Vagina (tissue), 2 donors: ENCODE results near the gene NOL6. TPM values are rescaled to one million over a fixed set of nuclear protein-coding genes. Genes with fewer than 3 reads are reported as not detected.
"Not testable (repeated sequence)": the region's sequence is repeated elsewhere in the genome, so short reads cannot be mapped to it uniquely, and the experiment has no call there.

ENCODE experiments used
- DNase-seq, 2 donors: peaks; one replicate each; pipeline ENCODE4 v3.0.0-alpha.2; 2017; ENCODE audit errors: extremely low spot score in 2 of 2
- H3K27ac ChIP-seq: fragments of 200-600 bp; sonication (generic); one replicate; pipeline ENCODE4 v1.5.1; 2019
- H3K27me3 ChIP-seq: fragments of 200-600 bp; sonication (generic); one replicate; pipeline ENCODE4 v1.5.1; 2019
- H3K36me3 ChIP-seq, 2 donors: fragments of 200-600 bp; sonication (generic); one replicate each; pipeline ENCODE4 v1.5.1; 2017 to 2019
- H3K4me1 ChIP-seq: fragments of 200-600 bp; sonication (generic); one replicate; pipeline ENCODE4 v1.5.1; 2019
- H3K4me3 ChIP-seq, 2 donors: fragments of 200-600 bp; sonication (generic); 1 replicate in 1 of 2; 2 replicates in 1 of 2; pipeline ENCODE4 v1.5.1; 2016 to 2019
- H3K9me3 ChIP-seq: fragments of 200-600 bp; sonication (generic); one replicate; pipeline ENCODE4 v1.5.1; 2019
- CTCF ChIP-seq, 3 experiments: fragments of 450-650 bp in 2 of 3; fragments of 200-600 bp in 1 of 3; sonication (generic) in 1 of 3; IDR thresholded peaks; one replicate each; pipeline ENCODE4 v1.5.1; 2017 to 2019; ENCODE audit warnings: antibody characterized with exemption in 3 of 3, mild to moderate bottlenecking in 2 of 3, moderate library complexity in 2 of 3
- POLR2A ChIP-seq, 2 donors: fragments of 450-650 bp; IDR thresholded peaks; one replicate each; pipeline ENCODE4 v1.6.1; 2017; ENCODE audit warnings: antibody characterized with exemption in 2 of 2, mild to moderate bottlenecking in 2 of 2, moderate library complexity in 2 of 2
- POLR2AphosphoS5 ChIP-seq, 2 donors: sonication (generic); formaldehyde crosslinking; IDR thresholded peaks; one replicate each; pipeline ENCODE4 v1.9.0; 2017; ENCODE audit warnings: antibody characterized with exemption in 2 of 2, mild to moderate bottlenecking in 2 of 2, low read depth in 1 of 2; ENCODE audit not compliant: insufficient read depth in 1 of 2
- intact Hi-C: fragments of 100-400 bp; cut with DNase I; formaldehyde crosslinking; loops from one replicate; pipeline ENCODE4 v1.15.1; 2023
- total RNA-seq: library from RNA; depleted of rRNA; stranded (reverse); fragments of >200 nt; gene quantifications from one replicate; pipeline ENCODE4 v1.2.3, GENCODE V29; 2016

Gene NOL6
- total RNA-seq, 1 donor from 2014 or later, result 25.3 TPM

GRCh38 chr9:33460854-33461253 lies 12.9 kb downstream of the NOL6 start:
- no peak overlapping the region for H3K4me3 ChIP-seq
- peaks cover 0 to 37% of the 10 kb centered on the region in 2 donors for H3K36me3 ChIP-seq
- H3K4me1 ChIP-seq, result peaks cover 29% of the 10 kb centered on the region
- no peaks in the 10 kb centered on the region for H3K9me3 ChIP-seq
- intact Hi-C loops, result no loop called here
- no peaks in the 10 kb centered on the region for H3K27me3 ChIP-seq
- H3K27ac ChIP-seq, result peak overlapping the region; percentile 36
- no peak for TF ChIP-seq POLR2A (IDR thresholded peaks at IDR 0.05)
- no peak for TF ChIP-seq CTCF (IDR thresholded peaks at IDR 0.05)
- no peak for TF ChIP-seq POLR2AphosphoS5 (IDR thresholded peaks at IDR 0.05; ENCODE audit: insufficient read depth in 1 of 2, low read depth in 1 of 2)
- no peak for DNase-seq

- Histone ChIP-seq H3K36me3 (peaks cover 0 to 21% of the 10 kb centered on the region in 2 donors), H3K4me3 (no peak overlapping the region), H3K27ac (no peak overlapping the region), H3K9me3 (no peaks in the 10 kb centered on the region), H3K4me1 (peaks cover 29% of the 10 kb centered on the region), H3K27me3 (no peaks in the 10 kb centered on the region)
- intact Hi-C loops, result no loop called here
- DNase-seq, result no peak
- TF ChIP-seq POLR2A (IDR thresholded peaks at IDR 0.05) (no peak), POLR2AphosphoS5 (IDR thresholded peaks at IDR 0.05; ENCODE audit: insufficient read depth in 1 of 2, low read depth in 1 of 2) (no peak), CTCF (IDR thresholded peaks at IDR 0.05) (no peak)
Measured at GRCh38 chr9:33459115-33459514, 14.6 kb downstream of the NOL6 start.

DNA sequence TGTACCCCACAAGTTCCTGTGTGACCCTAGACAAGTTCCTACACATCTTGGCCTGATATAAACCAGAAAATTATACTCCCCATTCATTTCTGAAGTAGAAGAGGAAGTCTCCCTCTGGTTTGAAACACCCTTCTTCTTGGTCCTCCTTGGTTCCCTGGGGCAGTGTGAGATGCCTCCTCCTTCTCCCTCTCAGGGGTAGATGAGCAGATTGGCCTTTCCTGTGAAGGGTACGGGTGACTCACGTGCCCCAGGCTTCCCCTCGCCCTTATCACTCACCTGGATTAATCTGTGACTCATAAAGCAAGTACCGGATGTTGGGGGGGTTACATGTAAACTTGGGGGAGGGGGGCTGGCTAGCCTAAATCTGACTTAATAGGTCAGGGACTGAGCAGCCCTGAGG lies 15.3 kb downstream of the NOL6 start:
- no peak for DNase-seq
- TF ChIP-seq CTCF (IDR thresholded peaks at IDR 0.05) (no peak), POLR2AphosphoS5 (IDR thresholded peaks at IDR 0.05; ENCODE audit: insufficient read depth in 1 of 2, low read depth in 1 of 2) (no peak), POLR2A (IDR thresholded peaks at IDR 0.05) (no peak)
- Histone ChIP-seq H3K27me3 (no peaks in the 10 kb centered on the region), H3K27ac (peak overlapping the region; percentile 20), H3K36me3 (peaks cover 0 to 14% of the 10 kb centered on the region in 2 donors), H3K4me1 (peaks cover 29% of the 10 kb centered on the region), H3K4me3 (no peak overlapping the region), H3K9me3 (no peaks in the 10 kb centered on the region)
- intact Hi-C loops, result no loop called here

DNA sequence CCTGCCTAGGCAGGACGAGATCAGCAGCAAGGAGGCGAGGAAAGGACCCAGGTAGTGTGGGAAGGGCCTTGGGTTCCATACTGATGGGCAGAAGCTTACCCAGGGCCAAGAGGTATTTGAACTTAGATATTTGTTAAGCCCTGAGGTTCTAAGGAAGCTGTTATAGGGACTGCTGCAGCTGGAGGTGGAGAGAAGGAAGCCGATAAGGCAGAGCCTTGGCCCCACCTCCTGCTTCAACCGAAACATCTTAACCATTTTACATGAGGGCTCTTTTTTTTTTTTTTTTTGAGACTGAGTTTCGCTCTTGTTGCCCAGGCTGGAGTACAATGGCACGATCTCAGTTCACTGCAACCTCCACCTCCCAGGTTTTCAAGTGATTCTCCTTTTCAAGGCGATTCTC lies 17.8 kb downstream of the NOL6 start:
- Histone ChIP-seq H3K27me3 (no peaks in the 10 kb centered on the region), H3K9me3 (no peaks in the 10 kb centered on the region), H3K27ac (no peak overlapping the region), H3K36me3 (no peaks in the 10 kb centered on the region), H3K4me3 (no peak overlapping the region), H3K4me1 (peaks cover 36% of the 10 kb centered on the region)
- TF ChIP-seq POLR2A (IDR thresholded peaks at IDR 0.05) (no peak), POLR2AphosphoS5 (IDR thresholded peaks at IDR 0.05; ENCODE audit: insufficient read depth in 1 of 2, low read depth in 1 of 2) (no peak), CTCF (IDR thresholded peaks at IDR 0.05) (no peak)
- DNase-seq, result no peak
- intact Hi-C loops, result no loop called here

DNA sequence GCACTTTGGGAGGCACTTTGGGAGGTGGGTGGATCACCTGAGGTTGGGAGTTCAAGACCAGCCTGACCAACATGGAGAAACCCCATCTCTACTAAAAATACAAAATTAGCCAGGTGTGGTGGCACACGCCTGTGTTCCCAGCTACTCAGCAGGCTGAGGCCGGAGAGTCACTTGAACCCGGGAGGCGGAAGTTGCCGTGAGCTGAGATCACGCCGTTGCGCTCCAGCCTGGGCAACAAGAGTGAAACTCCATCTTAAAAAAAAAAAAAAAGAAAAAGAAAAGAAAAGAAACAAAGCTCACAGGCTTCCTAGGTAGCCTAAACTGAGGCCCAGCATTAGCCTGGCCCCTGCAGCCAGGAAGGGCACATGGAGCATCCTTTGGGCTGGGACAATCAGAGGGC lies 18.3 kb downstream of the NOL6 start:
- H3K4me1 ChIP-seq, result peaks cover 33% of the 10 kb centered on the region
- DNase-seq, H3K27ac ChIP-seq, H3K36me3 ChIP-seq, intact Hi-C loops, H3K27me3 ChIP-seq, H3K9me3 ChIP-seq, H3K4me3 ChIP-seq: not testable (repeated sequence)

DNA sequence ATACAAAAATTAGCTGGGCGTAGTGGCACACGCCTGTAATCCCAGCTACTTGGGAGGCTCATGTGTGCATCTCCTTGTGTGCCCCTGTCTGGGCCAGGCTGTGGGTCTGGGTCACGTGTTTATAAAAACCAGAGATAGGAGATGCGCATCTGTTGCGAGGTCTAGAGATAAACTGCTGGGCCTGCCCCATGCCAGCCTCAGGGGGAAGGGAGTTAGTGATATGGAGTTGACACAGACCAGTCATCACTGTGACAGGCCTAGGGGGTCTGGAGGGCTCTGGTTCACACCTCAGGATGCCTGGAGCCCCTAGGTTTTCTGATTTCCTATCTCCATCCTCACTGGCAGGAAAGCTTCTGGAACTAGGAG lies 19.1 kb downstream of the NOL6 start:
- H3K4me3 ChIP-seq, H3K27me3 ChIP-seq, intact Hi-C loops, DNase-seq, H3K27ac ChIP-seq, H3K36me3 ChIP-seq, H3K9me3 ChIP-seq: not testable (repeated sequence)
- H3K4me1 ChIP-seq, result peaks cover 26% of the 10 kb centered on the region
